ENCODE results near the gene RASL12.
"Not testable (repeated sequence)": the region's sequence is repeated elsewhere in the genome, so short reads cannot be mapped to it uniquely, and the experiment has no call there.

The RASL12 gene

GRCh38 chr15:65044724-65045481 lies 22.9 kb downstream of the RASL12 start, which contains the start of gene SLC51B:
Gene SLC51B, plus strand, starts transcription at chr15:65045387. Its CDS starts 4,618 bp downstream, at chr15:65050005.
- no peak for DNase-seq (ENCODE audit: low read depth)
- TF ChIP-seq CTCF (conservative IDR thresholded peaks at IDR 0.05; ENCODE audit: low read depth, low read length) = no peak

GRCh38 chr15:65044218-65044617 lies 23.6 kb downstream of the RASL12 start:
- not testable (repeated sequence) for H3K4me3 ChIP-seq (ENCODE audit: low read length)

More at GRCh38 chr15:65044724-65045481, 22.9 kb downstream of the RASL12 start, which contains the start of gene SLC51B:
- no peak within 1 kb of the TSS for H3K4me3 ChIP-seq (ENCODE audit: low read length)

GRCh38 chr15:65042776-65043327 lies 24.9 kb downstream of the RASL12 start:
- TF ChIP-seq CTCF (conservative IDR thresholded peaks at IDR 0.05; ENCODE audit: low read depth, low read length) = no peak
- no peak overlapping the region for H3K4me3 ChIP-seq (ENCODE audit: low read length)
- DNase-seq (ENCODE audit: low read depth) = no peak

More at GRCh38 chr15:65044218-65044617, 23.6 kb downstream of the RASL12 start:
- DNase-seq (ENCODE audit: low read depth) = not testable (repeated sequence)

GRCh38 chr15:65041787-65042186 lies 26.0 kb downstream of the RASL12 start:
- H3K4me3 ChIP-seq (ENCODE audit: low read length) = no peak overlapping the region
- no peak for DNase-seq (ENCODE audit: low read depth)
- no peak for TF ChIP-seq CTCF (conservative IDR thresholded peaks at IDR 0.05; ENCODE audit: low read depth, low read length)

GRCh38 chr15:65040461-65040860 lies 27.3 kb downstream of the RASL12 start:
- TF ChIP-seq CTCF (conservative IDR thresholded peaks at IDR 0.05; ENCODE audit: low read depth, low read length) = no peak
- H3K4me3 ChIP-seq (ENCODE audit: low read length) = no peak overlapping the region
- DNase-seq (ENCODE audit: low read depth) = no peak

- no peak overlapping the region for H3K4me3 ChIP-seq (ENCODE audit: low read length)
- no peak for DNase-seq (ENCODE audit: low read depth)
- TF ChIP-seq CTCF (conservative IDR thresholded peaks at IDR 0.05; ENCODE audit: low read depth, low read length) = no peak
Observed at GRCh38 chr15:65038836-65039235, 29.0 kb downstream of the RASL12 start.

- no peak for DNase-seq (ENCODE audit: low read depth)
- TF ChIP-seq CTCF (conservative IDR thresholded peaks at IDR 0.05; ENCODE audit: low read depth, low read length) = no peak
- no peak overlapping the region for H3K4me3 ChIP-seq (ENCODE audit: low read length)
Observed at GRCh38 chr15:65038428-65038827, 29.4 kb downstream of the RASL12 start.

Data from retinal pigment epithelial cell (primary cell).